OCI-LY1 (cell line): ENCODE results near the gene TUB.

Experiments used
- H2AFZ ChIP-seq: fragments of 200-600 bp; sonication (generic), shearing (Covaris generic); 2 replicates; pipeline ENCODE4 v1.6.0; 2014; ENCODE audit warnings: antibody characterized with exemption, mild to moderate bottlenecking, low read length
- H3F3A ChIP-seq: fragments of 200-600 bp; sonication (generic), shearing (Covaris generic); 2 replicates; pipeline ENCODE4 v1.6.0; 2014; ENCODE audit warnings: mild to moderate bottlenecking, antibody characterized with exemption, low read length, moderate library complexity; ENCODE audit not compliant: insufficient read depth
- H3K27ac ChIP-seq: fragments of 200-600 bp; sonication (generic); 2 replicates; pipeline ENCODE4 v1.5.1; 2014; ENCODE audit warnings: low read length, mixed run types, mild to moderate bottlenecking, low read depth; ENCODE audit not compliant: poor library complexity, severe bottlenecking
- H3K27me3 ChIP-seq: fragments of 200-600 bp; sonication (generic); 2 replicates; pipeline ENCODE4 v1.6.0; 2014; ENCODE audit warnings: antibody characterized with exemption, mild to moderate bottlenecking, low read length, moderate library complexity; ENCODE audit not compliant: insufficient read depth
- H3K36me3 ChIP-seq: fragments of 200-600 bp; sonication (generic); 2 replicates; pipeline ENCODE4 v1.6.1; 2014; ENCODE audit warnings: mild to moderate bottlenecking, antibody characterized with exemption, low read length, moderate library complexity, mixed read lengths; ENCODE audit not compliant: insufficient read depth
- H3K4me1 ChIP-seq: fragments of 200-600 bp; sonication (generic); 2 replicates; pipeline ENCODE4 v1.5.1; 2014; ENCODE audit warnings: mild to moderate bottlenecking, low read length, moderate library complexity; ENCODE audit not compliant: insufficient read depth, severe bottlenecking
- H3K4me2 ChIP-seq: fragments of 200-600 bp; sonication (generic), shearing (Covaris generic); 2 replicates; pipeline ENCODE4 v1.6.1; 2014; ENCODE audit warnings: low read length
- H3K4me3 ChIP-seq: fragments of 200-600 bp; sonication (generic); 2 replicates; pipeline ENCODE4 v1.5.1; 2014; ENCODE audit warnings: low read length, low read depth, mild to moderate bottlenecking, mixed read lengths; ENCODE audit not compliant: poor library complexity, severe bottlenecking
- H3K79me2 ChIP-seq: fragments of 200-600 bp; shearing (Covaris generic); 2 replicates; pipeline ENCODE4 v1.6.1; 2016; ENCODE audit warnings: mixed run types, low read length, mixed read lengths; ENCODE audit not compliant: insufficient read depth
- H3K9ac ChIP-seq: fragments of 200-600 bp; sonication (generic), shearing (Covaris generic); 2 replicates; pipeline ENCODE4 v1.6.1; 2014; ENCODE audit warnings: mild to moderate bottlenecking, low read length, mixed read lengths
- H3K9me2 ChIP-seq: fragments of 200-600 bp; sonication (generic), shearing (Covaris generic); 2 replicates; pipeline ENCODE4 v1.6.1; 2014; ENCODE audit warnings: low read depth, mild to moderate bottlenecking, low read length, mixed read lengths
- H3K9me3 ChIP-seq: fragments of 200-600 bp; shearing (Covaris generic); 2 replicates; pipeline ENCODE4 v1.6.1; 2014; ENCODE audit warnings: low read length, mixed read lengths
- H4K20me1 ChIP-seq: fragments of 200-600 bp; sonication (generic), shearing (Covaris generic); 2 replicates; pipeline ENCODE4 v1.6.0; 2016; ENCODE audit warnings: mild to moderate bottlenecking, low read length; ENCODE audit not compliant: insufficient read depth
- CTCF ChIP-seq: fragments of 200-600 bp; sonication (generic), shearing (Covaris generic); IDR thresholded peaks from 2 replicates; pipeline ENCODE4 v1.5.1; 2017; ENCODE audit warnings: mild to moderate bottlenecking, antibody characterized with exemption, low read length, moderate library complexity, mixed read lengths
- EZH2 ChIP-seq: fragments of 200-600 bp; sonication (generic), shearing (Covaris generic); IDR thresholded peaks from 2 replicates; pipeline ENCODE4 v1.8.0; 2017; ENCODE audit warnings: borderline replicate concordance, mixed run types, mild to moderate bottlenecking, antibody characterized with exemption, low read length, moderate library complexity, mixed read lengths

The TUB gene

GRCh38 chr11:8047382-8047781, 33.6 kb upstream of the TUB start:
- no peaks in the 10 kb centered on the region for H4K20me1 ChIP-seq
- H3K4me3 ChIP-seq, result no peak overlapping the region
- no peak overlapping the region for H3K4me2 ChIP-seq
- no peak for TF ChIP-seq CTCF
- TF ChIP-seq EZH2, result no peak
- H2AFZ ChIP-seq, result no peak overlapping the region
- no peaks in the 10 kb centered on the region for H3K79me2 ChIP-seq
- no peaks in the 10 kb centered on the region for H3K9me2 ChIP-seq
- no peaks in the 10 kb centered on the region for H3K36me3 ChIP-seq
- H3K27ac ChIP-seq, result no peak overlapping the region
- no peak overlapping the region for H3K9ac ChIP-seq
- no peaks in the 10 kb centered on the region for H3K27me3 ChIP-seq
- no peaks in the 10 kb centered on the region for H3K9me3 ChIP-seq
- no peaks in the 10 kb centered on the region for H3F3A ChIP-seq
- H3K4me1 ChIP-seq, result no peaks in the 10 kb centered on the region

GRCh38 chr11:8049084-8049483, 31.9 kb upstream of the TUB start:
- H3K9ac ChIP-seq, result no peak overlapping the region
- no peaks in the 10 kb centered on the region for H3K36me3 ChIP-seq
- TF ChIP-seq CTCF (no peak), EZH2 (no peak)
- H3K4me2 ChIP-seq, result no peak overlapping the region
- no peak overlapping the region for H3K27ac ChIP-seq
- H3K4me1 ChIP-seq, result no peaks in the 10 kb centered on the region
- H3K9me2 ChIP-seq, result no peaks in the 10 kb centered on the region
- no peaks in the 10 kb centered on the region for H3K9me3 ChIP-seq
- no peaks in the 10 kb centered on the region for H3K27me3 ChIP-seq
- no peaks in the 10 kb centered on the region for H3F3A ChIP-seq
- no peak overlapping the region for H3K4me3 ChIP-seq
- H3K79me2 ChIP-seq, result no peaks in the 10 kb centered on the region
- H2AFZ ChIP-seq, result no peak overlapping the region
- no peaks in the 10 kb centered on the region for H4K20me1 ChIP-seq

GRCh38 chr11:8055091-8055835, 25.7 kb upstream of the TUB start:
- Histone ChIP-seq H3K4me1 (no peaks in the 10 kb centered on the region), H3K36me3 (no peaks in the 10 kb centered on the region), H3K27ac (no peak overlapping the region), H3K9ac (no peak overlapping the region), H3F3A (no peaks in the 10 kb centered on the region), H2AFZ (no peak overlapping the region), H4K20me1 (no peaks in the 10 kb centered on the region), H3K9me2 (no peaks in the 10 kb centered on the region), H3K4me3 (no peak overlapping the region), H3K79me2 (no peaks in the 10 kb centered on the region), H3K9me3 (no peaks in the 10 kb centered on the region), H3K27me3 (no peaks in the 10 kb centered on the region), H3K4me2 (no peak overlapping the region)
- peak; percentile 26; the same call in 1 of the 2 replicates for TF ChIP-seq CTCF
- no peak for TF ChIP-seq EZH2
